Measurements from ENCODE around the gene KLRC2. TPM values are rescaled to one million over a fixed set of nuclear protein-coding genes. Genes with fewer than 3 reads are reported as not detected.

The KLRC2 gene
- total RNA-seq (2022; extraction: Qiagen RNA extraction), result 1.5 to 2.1 TPM (median 1.7 TPM) in 5 replicates

GRCh38 chr12:10435816-10436215 lies at the start of gene KLRC2:
Gene KLRC2 (minus strand): TSS chr12:10436010. CDS start chr12:10435986, 24 bp downstream.

GRCh38 chr12:10453156-10453555 lies 17.3 kb upstream of the KLRC2 start, which contains the start of gene KLRC1:
Gene KLRC1 (minus strand): TSS chr12:10453377. CDS start chr12:10451156, 2,221 bp downstream.

GRCh38 chr12:10420334-10420733 lies 15.5 kb downstream of the KLRC2 start, which contains the start of gene KLRC3:
Gene KLRC3 (minus strand): TSS chr12:10420595. CDS start chr12:10420550, 45 bp downstream.

GRCh38 chr12:10409392-10409791 lies 26.4 kb downstream of the KLRC2 start, which contains the start of gene KLRC4:
Gene KLRC4 (minus strand): TSS chr12:10409757. CDS start chr12:10409575, 182 bp downstream.

GRCh38 chr12:10389904-10390303 lies 45.9 kb downstream of the KLRC2 start, which contains the start of gene KLRK1:
Gene KLRK1 (minus strand): TSS chr12:10390041. CDS start chr12:10388810, 1,231 bp downstream.

Other genes with a start within 250 kb of the KLRC2 start
- 31.0 to 48.5 TPM (median 38.3 TPM) in 5 replicates for gene GABARAPL1, start 223.1 kb downstream of the KLRC2 start, total RNA-seq (2022; extraction: Qiagen RNA extraction)
- not detected in 5 replicates for gene KLRD1, start 128.1 kb downstream of the KLRC2 start, total RNA-seq (2022; extraction: Qiagen RNA extraction)
- gene KLRK1, start 46.0 kb downstream of the KLRC2 start, total RNA-seq (2022; extraction: Qiagen RNA extraction), result 0.13 TPM in 1 of 5 replicates, not detected in the others
- not detected in 5 replicates for gene KLRC4, start 26.3 kb downstream of the KLRC2 start, total RNA-seq (2022; extraction: Qiagen RNA extraction)
- 0.13 to 0.24 TPM (median 0.16 TPM) in 4 of 5 replicates, not detected in the other for gene KLRC3, start 15.4 kb downstream of the KLRC2 start, total RNA-seq (2022; extraction: Qiagen RNA extraction)
- not detected in 5 replicates for gene KLRC1, start 17.4 kb upstream of the KLRC2 start, total RNA-seq (2022; extraction: Qiagen RNA extraction)
- gene EIF2S3B, start 69.9 kb upstream of the KLRC2 start, total RNA-seq (2022; extraction: Qiagen RNA extraction), result 0.66 to 0.89 TPM (median 0.76 TPM) in 5 replicates
- 40.4 to 75.6 TPM (median 46.4 TPM) in 5 replicates for gene MAGOHB, start 177.6 kb upstream of the KLRC2 start, total RNA-seq (2022; extraction: Qiagen RNA extraction)
- gene STYK1, start 238.0 kb upstream of the KLRC2 start, total RNA-seq (2022; extraction: Qiagen RNA extraction), result 0.11 to 0.51 TPM (median 0.20 TPM) in 5 replicates

All from A549 treated with dexamethasone at 1 μM for 4 hours (cell line).